NCI-H1092 treated with DMSO at 0.1 percent for 48 hours (cell line): ENCODE measurements around the gene CAMTA1.
"Not testable (repeated sequence)": the region's sequence is repeated elsewhere in the genome, so short reads cannot be mapped to it uniquely, and the experiment has no call there.

ENCODE experiments used
- DNase-seq: peaks from one replicate; lab custom pipeline; 2025; lab: John Stamatoyannopoulos, UW

CAMTA1 gene

DNA sequence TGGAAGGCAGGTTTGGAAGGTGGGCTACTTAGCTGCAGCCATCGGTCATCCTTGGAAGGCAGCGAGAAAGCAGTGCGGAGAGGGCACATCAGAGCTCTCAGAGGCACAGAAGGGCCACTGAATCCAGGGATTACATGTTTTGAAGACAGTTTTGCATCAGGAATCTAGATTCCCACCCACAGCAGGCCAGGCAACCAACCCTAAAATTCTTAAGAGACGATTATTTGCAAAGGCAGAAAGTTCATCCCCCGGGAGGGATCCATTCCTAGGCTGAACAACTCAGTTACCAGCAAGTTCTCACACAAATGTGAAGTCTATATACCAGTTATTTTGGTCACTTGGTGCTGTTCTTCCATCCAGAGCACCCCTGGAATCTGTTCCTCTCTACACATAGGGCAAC, 528.6 kb downstream of the CAMTA1 start:
- no peak for DNase-seq

DNA sequence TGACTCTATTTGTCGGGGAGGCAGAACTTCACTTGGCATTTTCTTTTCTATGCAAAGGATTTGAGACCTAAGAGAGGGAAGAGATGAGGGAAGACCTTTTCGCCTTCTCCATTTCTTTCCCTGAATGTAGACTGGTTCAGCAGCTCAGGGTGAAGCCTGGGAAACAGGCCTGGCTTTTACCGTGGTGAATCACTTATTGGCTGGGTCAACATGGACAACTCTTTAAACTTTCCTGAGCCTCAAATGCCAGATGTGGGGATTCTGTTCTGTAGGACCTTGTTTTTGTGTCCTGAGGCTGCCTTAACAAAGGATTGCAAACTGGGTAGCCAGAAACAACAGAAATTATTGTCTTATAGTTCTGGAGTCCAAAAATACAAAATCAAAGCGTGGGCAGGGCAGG, 530.1 kb downstream of the CAMTA1 start:
- no peak for DNase-seq

- DNase-seq, result no peak
Observed at GRCh38 chr1:7315946-7316345, 530.7 kb downstream of the CAMTA1 start.

GRCh38 chr1:7317888-7318287, 532.6 kb downstream of the CAMTA1 start:
- DNase-seq, result no peak

- no peak for DNase-seq
Observed at GRCh38 chr1:7319196-7319595, 533.9 kb downstream of the CAMTA1 start.

- DNase-seq, result no peak
Observed at GRCh38 chr1:7320661-7321060, 535.4 kb downstream of the CAMTA1 start.

- no peak for DNase-seq
Observed at GRCh38 chr1:7322283-7322785, 537.1 kb downstream of the CAMTA1 start.

- DNase-seq, result no peak
Observed at GRCh38 chr1:7322912-7323311, 537.7 kb downstream of the CAMTA1 start.

DNA sequence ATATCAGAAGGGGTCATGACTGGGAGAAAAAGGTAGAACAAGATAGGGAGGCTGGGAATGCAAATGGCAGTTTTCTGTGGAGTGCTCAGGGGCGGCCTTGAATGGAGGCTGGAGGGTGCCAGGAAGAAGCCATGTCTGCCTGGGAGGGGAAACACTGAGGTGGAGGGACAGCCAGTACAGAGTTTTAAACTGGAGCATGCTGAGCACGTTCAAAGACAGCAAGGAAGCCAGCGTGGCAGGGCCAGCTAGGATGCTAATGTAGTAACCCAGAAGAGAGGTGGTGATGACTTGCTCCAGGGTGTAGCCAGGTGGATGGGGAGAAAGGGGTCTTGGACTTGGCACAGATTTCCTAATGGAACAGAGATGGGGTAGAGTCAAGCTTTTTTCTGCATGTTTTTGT, 540.0 kb downstream of the CAMTA1 start:
- DNase-seq, result no peak

DNA sequence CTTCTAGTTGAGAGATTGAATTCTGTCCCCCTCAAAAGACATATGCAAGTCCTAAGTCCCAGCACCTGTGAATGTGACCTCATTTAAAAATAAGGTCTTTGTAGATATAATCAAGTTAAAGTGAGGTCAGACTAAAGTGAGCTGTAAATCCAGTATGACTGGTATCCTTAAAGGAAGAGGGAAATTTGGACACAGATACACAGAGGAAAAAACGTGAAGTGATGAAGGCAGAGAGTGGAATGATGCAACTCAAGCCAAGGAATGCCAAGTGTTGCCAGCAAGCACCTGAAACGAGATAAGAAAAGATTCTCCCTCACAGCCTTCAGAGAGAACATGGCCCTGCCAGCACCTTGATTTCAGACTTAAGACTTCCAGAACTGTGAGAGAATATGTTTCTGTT, 541.1 kb downstream of the CAMTA1 start:
- DNase-seq, result no peak

- DNase-seq, result no peak
Observed at GRCh38 chr1:7327849-7328248, 542.6 kb downstream of the CAMTA1 start.

DNA sequence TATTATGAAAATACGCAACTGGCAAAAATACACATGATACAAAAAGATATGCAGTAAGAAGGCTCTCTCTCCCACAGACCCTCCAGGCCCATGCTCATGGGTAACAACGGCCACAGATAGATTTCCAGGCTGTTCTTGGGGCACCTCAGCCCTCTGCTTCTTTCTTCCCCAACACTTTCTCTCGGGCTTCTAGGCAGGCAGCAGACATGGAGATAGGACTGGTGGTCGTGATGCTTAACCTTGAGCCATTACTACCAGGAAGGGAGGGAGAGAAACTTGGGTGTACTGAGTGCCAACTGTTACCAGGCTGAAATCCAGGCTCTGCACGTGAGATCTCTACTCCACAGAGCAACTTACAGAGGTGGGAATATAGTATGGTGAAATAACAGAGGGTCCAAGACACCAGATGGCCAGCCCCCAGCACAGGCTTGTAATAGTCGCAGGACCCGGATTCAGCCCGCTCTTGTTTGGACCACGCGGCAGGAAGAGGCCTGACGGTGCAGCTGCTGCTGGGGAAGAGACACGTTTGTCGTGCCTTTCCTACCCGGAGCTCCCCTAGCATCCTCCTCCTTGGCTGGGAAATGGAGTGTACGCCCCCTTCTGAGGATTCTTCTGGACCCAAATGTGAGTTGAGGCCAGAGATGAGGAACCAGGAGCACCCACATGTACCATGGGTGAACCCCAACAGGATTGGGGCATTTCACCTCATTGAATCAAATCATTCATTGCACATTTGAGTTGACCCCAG, 544.8 kb downstream of the CAMTA1 start:
- DNase-seq, result no peak

- not testable (repeated sequence) for DNase-seq
Observed at GRCh38 chr1:7330726-7331125, 545.5 kb downstream of the CAMTA1 start.

DNA sequence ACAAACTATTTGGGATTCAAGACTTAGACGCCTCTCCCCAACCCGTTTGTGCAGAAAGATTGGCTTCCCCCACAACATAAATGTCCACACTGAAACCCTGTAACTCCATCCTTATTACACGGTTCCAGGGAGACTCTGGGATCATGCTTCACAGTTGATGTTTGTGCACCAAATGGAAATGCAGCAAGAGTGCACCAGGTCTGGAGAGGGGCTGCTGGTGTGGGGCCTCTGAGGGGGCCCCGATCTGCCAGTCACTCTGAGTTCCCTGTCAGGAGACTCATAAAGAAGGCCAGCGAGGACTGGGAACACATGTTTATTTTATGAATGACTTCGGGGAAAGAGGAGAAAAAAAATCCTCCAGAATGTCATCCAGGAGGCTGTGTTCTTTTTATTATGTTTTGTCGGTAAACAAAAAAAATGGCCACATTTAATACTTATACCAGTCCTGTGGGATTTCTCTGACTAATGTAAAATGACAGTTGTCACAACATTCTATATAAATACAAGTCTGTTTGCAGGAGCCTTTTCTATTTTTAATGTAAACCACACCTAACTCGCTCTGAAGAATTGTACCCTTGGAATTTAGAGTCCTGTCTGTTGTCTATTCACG, 546.8 kb downstream of the CAMTA1 start:
- DNase-seq, result no peak

DNA sequence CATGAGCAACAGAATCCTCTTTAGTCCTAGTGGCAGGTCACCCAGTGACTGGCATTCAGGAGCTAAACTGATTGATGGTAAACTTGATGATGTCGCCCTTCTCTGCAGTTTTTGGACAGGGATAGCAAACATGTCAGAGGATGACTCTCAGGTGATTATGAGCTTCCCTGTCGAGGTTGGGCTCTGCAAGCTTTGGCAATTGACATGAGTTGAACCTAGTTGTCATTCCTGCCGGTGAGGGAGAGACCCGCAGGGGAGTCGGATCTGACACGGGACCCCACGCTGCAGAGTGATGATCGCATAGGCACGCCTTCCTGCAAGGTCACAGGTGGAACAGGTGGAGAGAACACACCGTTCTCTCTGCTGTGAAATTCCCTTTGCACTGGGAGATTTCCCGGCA, 547.8 kb downstream of the CAMTA1 start:
- no peak for DNase-seq

- DNase-seq, result no peak
Observed at GRCh38 chr1:7333620-7334019, 548.4 kb downstream of the CAMTA1 start.

DNA sequence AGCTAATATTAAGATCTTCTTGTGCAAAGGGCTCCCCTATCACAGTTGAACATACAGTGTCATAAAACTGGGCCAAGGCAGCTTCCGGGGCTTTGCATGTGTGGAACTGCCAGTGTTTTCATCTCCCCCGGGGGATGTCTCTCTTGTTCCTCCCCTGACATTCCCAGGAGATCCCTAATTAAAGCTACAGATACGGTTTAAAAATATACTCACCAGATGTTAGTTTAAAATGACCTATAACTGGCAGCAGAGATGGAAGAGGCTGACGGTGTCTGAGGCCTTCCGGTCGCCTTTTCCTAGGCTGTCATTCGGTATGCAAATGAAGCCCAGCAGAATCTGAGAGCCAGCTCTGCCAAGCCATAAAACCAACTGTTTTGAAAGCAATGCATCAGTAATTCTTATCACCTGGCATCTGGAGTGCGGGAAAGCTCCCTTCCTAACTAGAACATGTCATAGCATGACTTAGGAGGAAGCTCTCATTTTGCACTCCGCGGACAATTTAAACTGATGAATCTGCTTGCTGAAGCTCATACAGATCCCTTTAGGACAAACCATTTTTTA, 549.3 kb downstream of the CAMTA1 start:
- peak; percentile 72 for DNase-seq

- DNase-seq, result no peak
Observed at GRCh38 chr1:7335224-7335879, 550.1 kb downstream of the CAMTA1 start.

DNA sequence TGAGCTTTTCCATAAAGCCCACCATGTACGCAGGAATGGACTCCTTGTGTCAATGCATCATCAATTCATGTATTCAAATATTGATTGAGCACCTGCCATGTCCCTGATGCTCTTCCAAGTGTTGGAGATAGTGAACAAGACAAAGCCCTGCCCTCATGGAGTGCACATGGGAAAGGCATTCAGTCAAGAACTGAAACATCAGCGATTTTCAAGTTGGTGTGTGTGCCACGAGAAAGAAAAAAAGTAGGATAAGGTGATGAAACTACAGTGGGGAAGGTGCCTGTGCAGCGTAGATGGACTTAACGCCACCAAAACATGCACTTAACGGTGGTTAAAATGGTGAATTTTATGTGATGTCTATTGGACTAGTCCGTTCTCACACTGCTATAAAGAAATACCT, 553.2 kb downstream of the CAMTA1 start:
- no peak for DNase-seq

DNA sequence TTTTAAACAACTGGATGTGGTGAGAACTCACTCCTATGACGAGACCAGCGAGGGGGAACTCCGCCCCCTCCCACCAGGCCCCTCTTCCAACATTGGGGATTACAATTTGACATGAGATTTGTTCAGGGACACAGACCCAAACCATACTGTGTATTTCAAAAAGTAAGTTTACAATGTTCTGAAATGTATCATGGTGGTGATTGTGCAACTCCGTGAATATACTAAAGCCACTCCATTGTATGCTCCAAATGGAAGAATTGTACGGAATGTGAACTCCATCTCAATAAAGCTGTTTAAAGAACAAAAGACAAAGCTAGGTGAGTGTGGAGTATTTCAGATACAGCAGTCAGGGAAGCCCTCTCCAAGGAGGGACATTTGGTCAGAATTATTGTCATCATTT, 553.8 kb downstream of the CAMTA1 start:
- DNase-seq, result no peak

DNA sequence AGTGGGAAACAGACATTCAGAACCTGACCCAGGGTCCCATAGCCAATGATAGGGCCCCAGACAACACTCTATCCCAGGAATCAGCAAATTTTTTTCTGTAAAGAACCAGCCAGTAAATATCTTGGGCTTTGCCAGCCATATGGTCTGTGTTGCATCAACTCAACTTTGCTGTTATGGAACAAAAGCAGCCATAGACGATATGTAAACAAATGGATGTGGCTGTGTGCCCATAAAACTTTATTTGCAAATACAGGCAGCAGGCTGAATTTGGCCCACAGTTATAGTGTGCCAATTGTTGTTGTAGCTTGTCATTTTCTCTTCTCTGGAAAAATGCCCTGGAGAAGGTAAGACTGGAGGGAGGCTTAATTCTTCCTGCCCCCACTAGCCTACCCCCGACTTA, 554.7 kb downstream of the CAMTA1 start:
- DNase-seq, result peak; percentile 51

GRCh38 chr1:7341145-7341905, 556.1 kb downstream of the CAMTA1 start:
- DNase-seq, result peak; percentile 80
